GM19324 (cell line): ENCODE data around the gene ULK1.
"Not testable (repeated sequence)": the region's sequence is repeated elsewhere in the genome, so short reads cannot be mapped to it uniquely, and the experiment has no call there.

Experiments used
- ATAC-seq: cut with Tn5 transposase; IDR thresholded peaks from one replicate; pipeline ENCODE4 v1.9.1; 2021; ENCODE audit warnings: mild to moderate bottlenecking, moderate library complexity; ENCODE audit not compliant: unreplicated experiment, low FRiP score

ULK1 gene

GRCh38 chr12:131861261-131862083 is 33.0 kb upstream of the ULK1 start:
- no peak for ATAC-seq

- no peak for ATAC-seq
These were observed 32.4 kb upstream of the ULK1 start for GRCh38 chr12:131862084-131862441.

- ATAC-seq: no peak
These were observed 31.8 kb upstream of the ULK1 start for GRCh38 chr12:131862600-131862993.

GRCh38 chr12:131862994-131863710 is 31.3 kb upstream of the ULK1 start:
- ATAC-seq: no peak

- ATAC-seq: no peak
These were observed 30.6 kb upstream of the ULK1 start for GRCh38 chr12:131863711-131864396.

- no peak for ATAC-seq
These were observed 30.0 kb upstream of the ULK1 start for GRCh38 chr12:131864469-131864868.

- ATAC-seq: no peak
These were observed 29.1 kb upstream of the ULK1 start for GRCh38 chr12:131865180-131865875.

GRCh38 chr12:131867471-131867870 is 27.0 kb upstream of the ULK1 start:
- no peak for ATAC-seq

- ATAC-seq: no peak
These were observed 26.3 kb upstream of the ULK1 start for GRCh38 chr12:131867891-131868675.

GRCh38 chr12:131869871-131870418 is 24.5 kb upstream of the ULK1 start:
- ATAC-seq: no peak

- no peak for ATAC-seq
These were observed 22.7 kb upstream of the ULK1 start for GRCh38 chr12:131871677-131872076.

GRCh38 chr12:131872154-131873051 is 22.0 kb upstream of the ULK1 start:
- no peak for ATAC-seq

- ATAC-seq: no peak
These were observed 21.1 kb upstream of the ULK1 start for GRCh38 chr12:131873293-131873692.

- not testable (repeated sequence) for ATAC-seq
These were observed 19.4 kb upstream of the ULK1 start for GRCh38 chr12:131874972-131875371.

GRCh38 chr12:131877216-131877615 is 17.2 kb upstream of the ULK1 start:
- not testable (repeated sequence) for ATAC-seq

GRCh38 chr12:131878436-131878835 is 16.0 kb upstream of the ULK1 start:
- ATAC-seq: not testable (repeated sequence)

GRCh38 chr12:131882804-131883520 is 11.5 kb upstream of the ULK1 start:
- ATAC-seq: no peak

GRCh38 chr12:131883521-131883900 is 10.9 kb upstream of the ULK1 start:
- no peak for ATAC-seq
